Fibroblast of skin of left quadriceps (primary cell): ENCODE data around the gene MTMR3.

Source experiments
- DNase-seq, 2 experiments: peaks; one replicate each; pipeline ENCODE4 v3.0.0-alpha.2; 2013; ENCODE audit warnings: low read depth in 2 of 2

The MTMR3 gene

DNA sequence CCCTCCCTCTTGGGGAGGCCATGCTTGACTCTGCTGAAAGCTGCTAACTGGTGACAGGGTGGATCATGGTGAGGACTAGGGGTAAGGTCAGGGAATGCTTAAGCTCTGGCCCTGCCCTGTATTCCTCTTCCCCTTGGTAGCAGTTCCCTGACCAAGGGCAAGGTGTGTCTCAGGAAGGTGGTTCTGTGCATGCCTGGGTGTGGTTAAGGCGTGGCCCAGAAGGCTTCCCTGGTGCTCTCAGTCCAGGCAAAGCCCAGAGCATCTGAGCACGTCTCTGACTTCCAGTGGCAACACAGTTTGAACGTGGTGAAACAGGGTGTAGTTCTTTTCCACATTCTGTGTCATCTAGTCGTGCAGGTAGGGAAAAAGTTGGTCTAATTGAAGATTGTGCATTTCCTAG, 144.2 kb downstream of the MTMR3 start:
- no peak for DNase-seq

DNA sequence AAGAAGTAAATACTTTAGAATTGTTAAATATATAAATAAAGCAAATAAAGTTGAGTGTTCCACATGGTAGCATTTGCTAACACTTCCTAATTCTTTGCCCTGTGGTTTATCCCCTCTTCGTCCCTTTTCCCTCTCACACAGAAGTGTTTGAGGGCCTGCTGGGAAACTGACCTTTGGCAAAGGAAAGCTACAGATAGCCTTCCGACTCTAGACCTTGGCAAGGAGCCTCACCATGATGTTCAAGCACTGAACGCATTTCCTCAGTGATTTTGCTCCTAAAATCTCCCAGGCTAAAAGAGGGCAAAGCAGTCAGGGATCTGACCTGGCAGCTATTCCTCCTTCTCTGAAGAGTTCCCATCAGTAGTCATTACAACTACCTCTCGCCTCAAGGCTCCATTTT, 144.8 kb downstream of the MTMR3 start:
- DNase-seq = no peak

DNA sequence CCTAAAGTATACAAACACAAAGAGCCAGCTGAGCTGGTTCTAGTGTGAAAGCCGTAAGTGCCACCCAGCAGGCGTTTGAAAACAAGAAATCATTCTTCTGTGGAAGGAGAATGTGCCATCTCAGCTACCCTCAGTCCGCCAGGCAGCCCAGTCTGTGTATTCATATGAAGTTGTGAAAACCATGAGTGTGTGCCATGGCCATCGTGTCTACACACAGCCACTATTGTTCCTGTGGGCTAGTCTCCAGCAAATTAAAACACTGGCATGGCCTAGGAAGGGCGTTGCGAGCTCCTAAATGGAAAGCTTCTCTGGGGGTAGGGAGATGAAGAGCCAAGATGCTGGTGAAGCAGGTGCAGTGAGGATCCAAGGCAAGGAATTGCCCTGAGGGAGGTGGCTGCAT, 145.8 kb downstream of the MTMR3 start:
- no peak for DNase-seq

DNA sequence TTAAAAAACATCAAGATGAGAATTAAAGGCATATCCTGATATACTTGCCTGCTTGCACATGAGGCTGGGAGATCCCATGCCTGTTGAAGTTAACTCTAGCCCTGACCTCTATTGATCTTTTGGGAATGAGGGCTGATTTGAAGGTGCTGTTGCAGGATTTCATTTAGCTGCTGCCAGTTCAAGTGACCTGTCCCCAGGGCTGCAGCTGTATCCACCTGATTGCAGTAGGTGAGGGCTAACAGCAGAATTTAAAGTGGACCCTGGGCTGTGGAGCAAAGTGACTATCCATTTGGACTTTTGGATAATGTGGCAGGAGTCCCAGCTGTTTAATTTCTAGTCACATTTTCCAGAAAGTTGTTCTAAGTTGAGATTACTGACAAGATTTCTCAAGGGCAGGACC, 146.5 kb downstream of the MTMR3 start:
- no peak for DNase-seq

DNA sequence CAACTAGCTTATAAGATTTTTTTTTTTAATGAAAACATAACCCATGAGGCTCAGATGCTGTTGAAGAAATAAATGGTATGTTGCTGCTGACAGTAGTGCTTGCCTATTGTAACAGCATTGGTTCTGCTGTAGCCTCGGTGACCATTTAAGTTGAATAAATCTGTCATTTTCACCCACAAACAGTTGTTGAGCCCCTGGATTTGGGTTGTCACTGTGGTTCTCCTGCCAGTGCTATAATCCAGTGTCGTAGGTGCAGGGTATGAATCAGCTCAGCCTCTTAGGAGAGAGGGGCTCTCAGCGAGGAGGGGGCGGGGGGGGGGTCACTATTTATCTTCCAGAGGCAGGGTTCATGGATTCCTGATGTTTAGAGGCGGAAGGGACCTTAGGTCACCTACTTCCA, 147.4 kb downstream of the MTMR3 start:
- DNase-seq = no peak

DNA sequence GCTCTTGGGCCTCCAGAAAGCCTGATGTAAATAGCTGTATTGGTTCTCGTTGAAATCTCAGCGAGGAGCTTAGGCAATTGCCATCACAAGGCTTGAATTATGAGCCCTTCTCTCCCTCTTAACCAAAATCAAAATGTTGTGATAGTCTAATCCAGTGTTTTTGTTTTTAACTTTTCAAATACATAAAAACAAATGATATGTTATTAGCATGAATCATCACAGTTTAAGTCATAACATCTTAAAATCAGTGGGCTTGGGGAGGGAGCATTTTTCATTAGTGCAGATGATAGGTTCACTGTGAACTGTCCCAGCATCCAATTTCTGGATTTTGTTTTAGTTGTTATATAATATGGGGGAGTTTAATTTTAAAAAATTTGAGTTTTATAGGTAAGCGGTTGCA, 148.4 kb downstream of the MTMR3 start:
- no peak for DNase-seq

DNA sequence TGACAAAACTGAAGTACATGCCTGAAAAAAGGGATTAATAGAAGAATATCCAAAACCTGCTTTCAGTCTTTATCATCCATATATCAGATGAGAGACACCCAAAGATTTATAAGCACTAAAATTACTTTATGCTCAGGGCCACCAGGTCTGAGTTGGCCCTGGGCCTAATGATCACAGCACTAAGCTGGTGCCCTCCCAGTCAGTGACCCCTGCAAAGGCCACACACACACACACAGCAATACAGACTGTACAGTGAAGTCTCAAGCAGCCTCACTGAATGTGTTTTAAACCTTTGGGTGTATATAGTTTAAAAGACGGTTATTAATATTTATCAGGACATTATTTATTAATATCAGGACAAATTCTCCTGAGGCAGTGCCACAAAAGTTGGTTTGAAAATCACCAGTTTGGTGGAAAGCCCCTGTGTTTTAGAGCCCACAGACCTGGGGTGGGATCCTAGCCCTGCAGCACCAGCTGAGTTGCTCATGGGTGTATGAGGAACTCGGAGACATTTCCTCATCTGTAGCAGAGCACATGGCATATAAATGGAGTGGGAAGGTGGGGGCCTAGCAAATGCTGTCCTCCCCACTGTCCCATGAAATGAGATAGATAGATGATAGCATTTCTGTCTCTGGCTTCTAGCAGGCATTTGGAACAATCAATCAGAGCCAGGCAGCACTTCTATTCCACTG, 148.9 kb downstream of the MTMR3 start:
- DNase-seq = no peak

DNA sequence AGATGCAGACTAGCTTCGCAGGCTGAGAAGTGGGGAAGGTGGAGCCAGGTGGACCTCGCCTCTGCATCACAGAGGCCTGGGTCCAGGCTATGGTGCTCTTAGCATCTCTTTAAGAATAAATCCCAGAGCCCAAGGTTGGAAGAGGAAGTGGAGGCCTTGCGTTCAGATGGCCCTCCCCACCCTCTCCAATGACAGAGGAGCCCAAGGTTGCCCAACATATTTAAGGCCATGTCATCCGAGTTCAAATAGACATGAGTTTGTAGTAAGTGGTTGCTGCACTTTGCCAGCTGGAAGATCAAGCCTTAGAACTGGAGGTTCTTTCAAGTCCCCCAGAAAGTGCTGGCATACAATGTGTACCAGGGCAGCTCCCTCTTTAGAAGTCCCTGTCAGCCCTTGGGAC, 150.2 kb downstream of the MTMR3 start:
- no peak for DNase-seq

DNA sequence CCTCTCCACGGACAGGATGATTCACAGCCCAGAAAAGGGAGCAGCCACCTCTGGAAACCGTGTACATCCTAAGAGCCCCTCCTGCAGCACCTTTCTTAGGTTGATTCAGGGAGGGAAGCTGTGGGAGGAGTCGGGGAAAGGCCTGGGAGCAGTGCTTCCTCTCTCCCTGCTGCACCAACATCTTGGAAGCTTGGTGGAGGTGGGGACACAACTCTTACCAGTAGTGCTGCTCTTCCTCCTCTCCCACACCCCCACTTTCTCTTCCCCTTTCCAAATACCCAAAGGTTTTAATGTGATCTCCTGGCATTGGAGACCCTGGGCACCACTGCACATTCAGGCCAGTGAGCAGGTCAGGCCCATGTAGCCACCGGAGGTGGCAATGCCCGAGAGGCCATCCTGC, 150.9 kb downstream of the MTMR3 start:
- DNase-seq = no peak

DNA sequence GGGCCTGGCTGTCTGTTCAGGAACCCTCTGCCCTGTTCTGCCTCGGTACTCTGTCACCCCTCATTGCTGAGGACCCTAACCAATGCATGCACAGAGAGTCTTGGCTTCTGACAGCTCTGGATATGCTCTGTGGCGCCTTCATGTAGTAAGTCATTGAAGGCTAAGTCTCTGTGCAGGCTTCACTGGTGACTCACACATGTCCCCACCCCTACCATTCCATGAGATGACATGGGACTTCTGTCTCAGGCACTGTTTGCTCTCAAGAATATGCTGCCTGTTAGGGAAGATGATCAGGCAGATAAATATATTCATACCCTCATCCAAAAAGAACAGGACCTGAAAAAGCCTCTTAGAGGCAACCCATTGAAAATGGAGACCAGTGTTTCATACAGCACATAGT, 153.7 kb downstream of the MTMR3 start:
- no peak for DNase-seq

DNA sequence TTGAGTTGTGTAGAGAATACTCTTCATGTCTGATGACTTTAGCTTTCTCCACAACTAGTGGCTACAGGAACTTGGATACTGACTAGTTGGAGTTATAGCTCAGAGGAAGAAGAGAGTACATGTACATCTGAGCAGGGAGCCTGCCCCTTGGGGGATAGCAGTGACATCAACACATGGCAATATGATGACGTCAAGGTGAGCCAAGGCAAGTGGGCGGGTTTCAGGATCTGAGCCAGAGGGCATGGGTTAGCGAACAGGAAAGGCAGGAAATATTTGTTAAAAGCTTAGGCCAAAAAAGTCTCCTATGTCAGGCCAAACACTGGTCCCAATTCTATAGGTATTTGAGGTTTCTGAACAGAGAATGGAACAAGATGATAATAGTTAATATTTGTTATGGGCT, 155.2 kb downstream of the MTMR3 start:
- DNase-seq = no peak

DNA sequence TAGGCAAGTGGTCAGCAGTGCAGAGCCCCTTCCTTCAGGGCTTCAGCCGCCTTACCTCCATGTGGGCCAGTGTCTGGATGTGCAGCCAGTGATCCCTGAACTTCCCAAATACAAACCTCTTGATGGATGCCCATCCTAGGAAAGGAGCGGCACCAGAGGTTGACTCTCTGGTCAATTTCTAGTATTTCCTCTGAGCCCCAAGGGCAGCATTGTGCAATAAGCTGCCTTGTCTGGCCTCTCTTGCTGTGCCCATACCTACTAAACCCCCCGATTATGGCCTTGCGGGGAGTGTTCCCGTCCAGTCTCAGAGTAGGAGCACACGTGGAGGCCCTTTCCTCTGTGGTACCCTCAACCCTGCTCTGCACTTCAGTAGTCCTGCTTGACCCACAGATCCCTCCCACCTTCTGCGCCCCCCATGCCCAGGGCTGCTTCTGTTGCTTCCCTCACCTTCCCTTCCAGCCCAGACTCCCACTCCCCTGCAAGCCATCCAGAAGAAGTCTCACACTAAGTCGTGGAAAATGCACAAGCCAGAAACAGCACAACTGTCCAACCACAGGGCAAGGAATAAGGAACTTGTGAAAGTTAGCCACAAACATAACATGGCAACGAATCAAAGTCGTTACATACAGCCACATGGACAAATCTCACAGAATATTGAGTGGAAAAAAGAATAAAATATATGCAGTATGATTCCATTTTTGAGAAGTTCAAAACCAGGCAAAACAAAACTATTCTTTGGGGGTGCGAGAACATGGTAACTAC, 157.7 kb downstream of the MTMR3 start:
- DNase-seq = no peak

DNA sequence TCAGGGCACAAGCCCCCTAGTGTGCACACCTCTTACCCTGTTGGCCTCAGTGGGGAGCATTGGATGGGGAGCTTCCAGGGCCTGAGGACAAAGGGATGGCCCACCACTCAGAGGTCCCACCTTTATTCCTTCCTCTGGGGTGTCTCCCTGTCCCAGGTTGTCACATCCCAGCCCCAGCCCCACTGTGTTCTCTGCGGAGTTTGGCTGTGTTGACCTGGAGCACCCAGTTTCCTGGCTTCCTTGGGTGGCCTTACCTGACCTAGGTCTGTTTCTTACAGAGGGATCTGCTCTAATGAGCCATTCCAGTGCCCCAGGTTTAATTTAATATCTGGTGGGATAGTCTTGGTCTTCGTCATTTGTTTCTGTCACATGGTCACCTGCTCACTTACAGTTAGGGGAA, 158.5 kb downstream of the MTMR3 start:
- DNase-seq = no peak

DNA sequence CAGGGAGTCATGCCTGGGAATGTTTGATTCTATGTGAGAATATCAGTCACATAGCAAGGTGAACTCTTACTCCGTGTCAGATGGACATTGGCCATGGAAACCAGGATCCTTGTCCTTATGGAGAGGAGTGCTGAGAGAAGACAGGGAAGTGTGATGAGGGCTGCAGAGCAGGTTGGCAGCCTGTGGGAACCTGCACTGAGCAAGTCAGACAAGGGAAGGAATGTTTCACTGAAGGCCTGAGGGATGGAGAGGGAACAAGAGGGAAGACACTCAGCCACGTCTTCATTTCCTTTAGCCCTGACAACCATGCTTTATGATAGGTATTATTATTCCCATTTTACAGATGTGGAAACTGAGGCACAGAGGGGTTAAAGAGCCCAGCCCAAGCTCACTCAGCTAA, 158.9 kb downstream of the MTMR3 start:
- DNase-seq = no peak

DNA sequence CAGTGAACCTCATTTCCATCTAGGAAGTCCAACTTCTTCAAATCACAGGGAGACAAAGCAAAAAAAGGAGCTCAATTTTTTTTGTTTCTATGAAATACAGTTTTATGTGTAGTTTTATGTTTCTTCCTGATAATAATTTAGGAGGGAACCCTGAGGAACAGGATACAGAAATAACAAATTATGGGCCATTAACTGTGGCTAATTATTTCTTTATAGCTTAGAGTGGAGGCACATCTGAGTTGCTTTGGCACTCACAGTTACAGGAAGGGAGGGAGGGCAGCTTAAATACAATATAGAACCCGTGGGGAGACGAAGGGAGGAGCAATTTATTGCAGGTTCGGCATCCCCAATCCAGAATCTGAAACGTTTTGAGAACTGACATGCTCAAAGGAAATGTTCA, 160.2 kb downstream of the MTMR3 start:
- no peak for DNase-seq

DNA sequence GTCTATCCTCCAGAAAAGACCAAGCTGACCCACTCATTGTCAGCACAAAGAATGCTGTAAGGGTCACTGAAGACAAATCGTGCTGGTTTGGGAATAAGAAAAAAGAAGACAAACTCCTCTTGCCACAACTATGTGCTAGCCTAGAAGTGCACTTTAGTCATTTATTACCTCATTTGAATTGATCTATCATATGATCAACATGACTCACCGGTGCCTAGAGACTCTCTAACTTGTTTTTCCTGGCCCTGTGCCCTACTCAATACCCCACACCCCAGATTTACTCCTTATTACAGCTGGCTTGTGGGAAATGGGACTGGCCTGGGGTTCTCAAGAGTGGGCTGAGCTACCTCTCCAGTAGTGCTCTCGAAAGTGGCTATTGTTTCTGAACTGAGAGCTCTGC, 161.4 kb downstream of the MTMR3 start:
- DNase-seq = peak; percentile 78 to 80

DNA sequence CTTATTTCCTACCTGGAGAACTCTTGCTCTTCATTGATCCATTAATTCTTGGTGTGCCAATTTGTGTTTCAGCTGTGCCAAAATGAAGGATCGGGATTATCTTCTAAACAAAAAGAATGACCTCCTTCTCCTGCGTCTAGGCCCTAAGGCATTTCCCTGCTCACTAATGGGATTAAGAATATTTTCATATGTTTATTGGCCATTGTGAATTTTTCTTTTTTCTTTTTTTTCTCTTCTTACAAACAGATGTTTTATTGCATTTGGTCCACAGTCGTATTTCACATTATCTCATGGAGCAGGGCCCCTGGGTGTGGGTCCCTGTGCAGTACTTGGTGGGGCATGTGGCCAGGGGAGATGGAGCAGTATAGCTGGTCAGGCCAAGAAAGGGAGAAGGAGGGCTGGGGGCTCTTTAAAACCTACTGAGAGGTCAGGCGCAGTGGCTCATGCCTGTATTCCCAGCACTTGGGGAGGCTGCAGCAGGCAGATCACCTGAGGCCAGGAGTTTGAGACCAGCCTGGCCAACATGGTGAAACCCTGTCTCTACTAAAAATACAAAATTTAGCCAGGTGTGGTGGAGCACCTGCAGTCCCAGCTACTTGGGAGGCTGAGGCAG, 162.0 kb downstream of the MTMR3 start:
- DNase-seq = no peak

DNA sequence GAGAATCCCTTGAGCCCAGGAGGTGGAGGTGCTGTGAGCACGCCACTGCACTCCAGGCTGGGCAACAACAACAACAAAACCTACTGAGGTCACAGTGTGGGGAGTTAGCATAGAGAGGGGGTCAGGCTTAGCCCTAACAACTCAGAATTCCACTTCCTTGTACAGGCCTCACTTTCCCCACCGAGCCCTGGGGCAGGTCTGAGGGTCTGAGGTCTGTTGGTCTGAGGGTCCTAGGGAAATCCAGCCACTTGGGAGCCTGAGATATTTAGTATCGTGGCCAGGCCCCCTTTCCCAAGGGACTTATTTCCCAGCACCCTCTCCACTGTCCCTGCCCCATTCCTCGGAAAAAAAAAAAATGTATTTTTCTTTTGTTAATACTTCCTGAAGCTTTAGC, 162.5 kb downstream of the MTMR3 start:
- no peak for DNase-seq

DNA sequence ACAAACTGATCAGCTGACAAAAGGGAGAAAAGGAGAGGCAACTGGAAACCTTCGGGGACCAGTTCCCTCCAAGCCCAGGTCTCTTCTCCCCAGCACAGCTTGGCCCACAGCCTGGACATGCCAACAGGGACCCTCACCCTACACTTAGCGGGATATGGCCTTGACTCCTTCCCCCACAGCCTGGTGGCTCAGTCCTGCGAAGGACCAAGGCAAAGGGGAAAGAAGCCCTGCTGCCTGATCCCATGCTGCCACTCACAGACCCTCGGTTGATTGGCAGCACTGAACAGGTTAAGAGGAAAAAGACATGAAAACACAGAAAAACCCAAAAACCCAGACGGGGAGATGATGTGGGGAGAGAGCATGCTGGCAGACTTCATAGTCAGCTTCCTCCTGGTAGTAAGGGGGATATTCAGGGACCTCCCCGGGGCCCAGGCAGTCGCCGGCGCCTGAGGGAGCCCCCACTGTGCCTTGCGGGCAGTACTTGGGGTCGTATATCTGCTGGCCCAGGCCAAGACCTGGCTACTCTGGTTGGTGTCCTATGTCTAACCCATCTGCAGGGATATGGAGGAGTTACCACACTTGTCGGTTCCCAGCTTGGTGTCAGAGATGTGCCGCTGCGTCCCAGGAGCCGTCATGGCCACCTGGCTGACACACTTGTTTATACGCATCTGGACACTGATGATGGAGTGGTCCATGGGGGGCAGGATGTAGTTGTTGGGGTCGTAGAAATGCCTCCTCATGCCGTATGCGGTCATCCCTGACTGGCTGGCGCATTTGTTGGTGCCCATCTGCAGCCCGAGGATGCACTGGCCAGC, 163.1 kb downstream of the MTMR3 start:
- no peak for DNase-seq

DNA sequence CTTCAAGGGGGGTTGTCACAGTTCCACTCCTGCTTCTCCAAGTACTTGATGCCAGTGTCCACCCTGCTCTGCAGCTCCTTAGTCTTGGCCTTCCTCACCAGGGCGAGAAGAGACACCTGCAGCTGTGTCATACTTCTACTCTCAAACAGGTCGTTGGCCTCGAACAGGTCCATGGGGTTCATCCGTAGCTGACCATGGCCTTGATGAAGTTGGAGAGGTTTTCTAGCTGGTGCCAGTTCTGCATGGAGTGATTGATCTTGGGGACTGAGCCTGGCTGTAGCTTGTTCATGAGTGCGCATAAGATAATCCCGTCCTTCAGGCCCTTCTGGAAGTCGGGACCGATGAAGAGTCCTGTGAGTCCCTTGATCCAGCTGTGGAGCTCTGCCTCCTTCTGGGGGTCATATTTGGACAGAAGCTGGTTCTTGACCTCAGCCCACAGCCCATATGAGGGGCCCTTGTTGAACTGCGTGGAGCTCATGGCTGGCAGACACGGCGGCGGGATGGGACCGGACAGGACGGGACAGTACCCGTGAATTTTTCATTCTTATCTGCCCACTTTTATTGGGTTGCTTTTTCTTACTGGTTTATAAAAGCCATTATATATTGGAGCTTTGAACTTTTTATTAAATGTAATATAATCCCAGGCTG, 163.9 kb downstream of the MTMR3 start:
- DNase-seq = no peak

DNA sequence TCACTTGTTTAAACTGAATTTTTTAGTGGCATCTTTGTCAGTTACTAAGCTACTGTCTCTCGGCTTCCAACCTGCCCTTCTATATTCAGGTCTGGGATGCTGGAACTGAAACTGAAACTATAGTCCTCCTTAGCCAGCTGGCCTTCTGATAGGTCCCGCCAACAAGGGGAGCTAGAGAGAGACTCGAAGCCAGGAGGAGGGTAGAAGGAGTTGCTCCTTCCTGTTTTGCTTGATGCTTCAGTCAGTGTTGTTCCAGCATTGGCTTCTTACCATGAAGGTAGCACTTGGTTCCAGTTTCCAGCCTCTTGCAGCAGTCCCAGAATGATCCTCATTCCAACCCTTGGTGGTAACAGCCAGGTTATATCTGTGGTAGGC, 164.4 kb downstream of the MTMR3 start:
- no peak for DNase-seq

DNA sequence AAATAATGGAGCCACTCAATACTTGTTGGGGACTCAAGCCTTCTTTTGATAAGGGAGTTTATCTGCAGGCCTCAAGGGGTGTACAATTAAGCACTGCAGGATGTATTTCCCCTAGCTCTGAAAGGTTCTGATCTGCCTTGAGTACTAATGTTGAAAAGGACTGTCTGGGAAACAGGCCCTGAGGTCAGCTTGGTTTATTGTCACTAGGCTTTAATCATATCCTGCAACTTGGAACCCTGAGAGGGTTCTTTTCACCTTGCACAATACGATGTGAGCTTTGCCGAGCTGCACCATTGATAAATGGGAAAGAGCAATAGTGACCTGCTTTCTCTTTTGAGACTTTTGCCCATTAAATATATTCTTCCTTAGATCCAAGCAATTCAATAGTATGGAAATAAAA, 165.7 kb downstream of the MTMR3 start:
- DNase-seq = no peak
